Stimulated activated CD4-positive, alpha-beta T cell treated with anti-CD3 and anti-CD28 coated beads, Interleukin-4, amount 100 ng/mL, for 1 hour (primary cell): ENCODE data around the gene SLC16A4.

Experiments used
- DNase-seq: peaks from one replicate; pipeline ENCODE4 v3.0.0-alpha.2; 2020

The SLC16A4 gene

GRCh38 chr1:110321846-110322245, 69.0 kb downstream of the SLC16A4 start:
- no peak for DNase-seq

GRCh38 chr1:110321045-110321444, 69.8 kb downstream of the SLC16A4 start:
- DNase-seq, result no peak

- no peak for DNase-seq
Observed at GRCh38 chr1:110320168-110320518, 70.7 kb downstream of the SLC16A4 start.

- DNase-seq, result no peak
Observed at GRCh38 chr1:110319332-110320167, 71.3 kb downstream of the SLC16A4 start.

- DNase-seq, result no peak
Observed at GRCh38 chr1:110318046-110318445, 72.8 kb downstream of the SLC16A4 start.

GRCh38 chr1:110316735-110317134, 74.1 kb downstream of the SLC16A4 start:
- DNase-seq, result no peak
